GM19351 (cell line): ENCODE data around the gene ETNK2.

Experiments used
- ATAC-seq: cut with Tn5 transposase; IDR thresholded peaks from one replicate; pipeline ENCODE4 v1.9.1; 2021; ENCODE audit warnings: mild to moderate bottlenecking, moderate library complexity; ENCODE audit not compliant: unreplicated experiment

The ETNK2 gene

GRCh38 chr1:204178487-204179281 lies 26.8 kb upstream of the ETNK2 start:
- ATAC-seq: no peak

- no peak for ATAC-seq
These were observed 25.3 kb upstream of the ETNK2 start for GRCh38 chr1:204177133-204177532.

DNA sequence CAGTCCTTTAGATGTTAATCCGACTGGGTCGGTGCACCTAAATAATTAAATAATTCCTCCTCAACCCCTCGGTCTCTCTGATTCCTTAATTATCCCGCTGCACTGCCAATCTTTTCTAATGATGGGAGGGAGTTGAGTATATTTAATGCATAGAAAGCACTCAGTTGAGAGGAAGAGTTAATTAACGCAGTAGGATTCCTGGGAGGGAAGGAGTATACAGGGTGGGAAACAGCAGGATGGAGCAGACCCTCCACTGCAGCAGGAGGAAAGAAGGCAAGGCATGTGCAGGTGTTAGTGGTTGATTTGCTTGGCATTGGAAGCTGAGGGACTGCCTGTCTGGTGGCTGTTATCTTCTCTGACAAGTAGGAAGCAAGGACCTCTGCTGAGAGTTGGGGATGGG lies 24.2 kb upstream of the ETNK2 start:
- ATAC-seq: no peak

DNA sequence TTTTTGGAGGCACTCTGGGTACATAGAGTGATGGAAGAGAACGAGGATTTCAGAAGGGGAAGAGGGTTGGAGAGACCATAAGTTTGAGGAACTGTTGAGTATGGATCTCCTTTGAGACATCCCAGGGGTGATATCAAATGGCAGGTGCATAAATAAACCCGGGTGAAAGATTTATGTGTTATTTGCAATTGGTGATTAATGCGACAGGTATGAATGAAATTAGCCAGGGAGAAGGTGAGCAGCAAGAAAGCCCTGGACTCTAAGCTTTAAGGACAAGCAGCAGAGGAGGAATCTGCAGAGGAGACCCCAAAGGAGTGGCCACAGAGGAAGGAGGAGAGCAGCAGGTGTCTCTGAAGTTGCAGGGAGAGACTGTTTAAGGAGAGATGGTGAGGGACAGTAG lies 23.1 kb upstream of the ETNK2 start:
- no peak for ATAC-seq

DNA sequence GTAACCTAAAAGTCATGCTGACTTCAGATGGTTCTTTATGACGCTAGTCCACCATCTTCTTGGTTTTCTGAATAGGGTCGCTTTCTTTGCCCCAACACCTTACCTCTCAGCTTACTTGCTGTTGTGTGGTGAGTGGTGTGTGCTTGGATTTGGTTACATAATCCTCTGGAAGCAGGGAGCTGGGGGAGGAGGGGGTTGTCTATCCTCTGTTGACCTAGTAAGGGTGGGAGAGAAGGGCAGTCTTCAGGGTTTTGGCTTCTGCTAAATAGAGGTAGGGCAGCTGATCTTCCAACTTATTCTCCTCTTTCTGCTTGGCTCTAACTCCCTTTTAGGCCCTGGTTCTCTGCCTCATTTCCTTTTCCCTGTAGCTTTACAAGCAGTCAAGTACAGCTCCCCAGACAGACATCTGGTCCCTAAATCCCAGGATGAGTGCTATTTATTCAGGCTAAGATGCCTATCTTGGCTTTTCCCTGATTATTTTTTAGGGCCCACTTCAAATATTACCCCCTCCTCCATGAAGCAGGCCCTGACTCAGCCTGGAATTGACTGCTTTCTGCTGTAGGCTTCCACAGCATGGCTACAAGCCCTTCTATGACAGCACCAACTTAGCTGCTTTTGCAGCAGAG lies 20.7 kb upstream of the ETNK2 start:
- no peak for ATAC-seq

DNA sequence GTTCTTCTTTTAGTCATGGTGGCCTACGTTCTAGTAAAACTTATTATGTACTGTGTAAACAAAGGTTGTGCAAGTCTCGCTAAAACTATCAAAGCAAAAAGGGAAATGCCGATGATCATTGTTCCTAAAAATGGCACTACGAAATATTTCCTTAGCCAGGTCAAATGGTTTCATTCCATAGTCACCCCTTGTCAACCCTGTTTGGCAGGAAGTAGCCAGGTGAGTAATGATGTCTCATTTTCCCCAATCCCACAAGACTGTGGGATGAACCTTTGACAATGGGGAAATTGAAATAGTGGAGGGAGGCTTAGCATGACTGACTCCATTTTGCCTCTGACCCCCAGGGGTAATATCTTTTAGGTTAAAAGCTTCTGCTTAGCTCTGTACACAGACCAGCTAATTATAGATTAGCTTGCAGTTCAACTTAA lies 19.9 kb upstream of the ETNK2 start:
- no peak for ATAC-seq

DNA sequence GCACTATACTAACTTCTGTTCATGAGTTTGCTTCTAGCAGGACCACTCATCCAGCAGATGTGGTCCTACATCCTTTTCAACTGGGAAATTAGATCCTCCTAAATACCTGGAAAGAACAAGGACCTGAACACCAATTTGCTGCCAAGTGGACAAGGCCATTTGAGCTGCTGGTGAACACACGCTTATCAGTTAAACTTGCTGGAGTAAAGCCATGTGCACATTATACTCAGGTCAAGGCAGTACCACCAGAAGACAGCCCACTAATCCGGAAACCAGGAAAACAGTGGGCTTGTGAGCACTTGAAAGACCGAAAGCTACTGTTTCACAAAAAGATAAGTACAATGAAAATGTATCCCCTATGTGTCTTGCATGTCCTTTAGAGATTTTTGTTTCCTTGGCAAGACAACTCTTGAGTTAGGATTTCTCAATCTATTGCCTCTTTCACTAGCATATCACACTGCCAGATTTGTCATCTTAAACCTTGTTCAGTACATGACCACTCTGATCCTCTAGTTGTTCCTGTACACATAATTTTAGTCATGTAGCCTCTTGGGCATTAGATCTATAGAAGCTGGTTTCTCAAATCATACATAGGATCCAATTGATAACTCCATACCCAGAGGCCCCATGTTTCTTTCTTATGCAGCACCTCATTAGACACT lies 18.8 kb upstream of the ETNK2 start:
- no peak for ATAC-seq

DNA sequence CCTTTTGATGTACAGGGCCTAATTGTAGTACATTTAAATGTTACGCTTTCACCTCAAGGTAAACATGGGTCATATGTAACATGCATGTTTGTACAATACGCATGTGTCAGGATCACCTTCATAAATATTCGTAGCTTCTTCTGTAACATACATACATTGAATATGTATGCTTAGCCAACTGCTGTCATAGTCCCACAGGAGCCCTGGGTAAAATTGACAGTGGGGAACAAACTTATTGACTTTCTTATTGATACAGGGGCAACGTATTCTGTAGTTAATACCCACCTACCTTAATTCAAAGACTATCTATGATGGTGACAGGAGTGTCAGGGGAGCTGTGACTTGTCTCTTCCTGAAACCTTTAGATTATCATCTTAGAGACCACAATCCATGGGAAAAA lies 18.0 kb upstream of the ETNK2 start:
- ATAC-seq: no peak

DNA sequence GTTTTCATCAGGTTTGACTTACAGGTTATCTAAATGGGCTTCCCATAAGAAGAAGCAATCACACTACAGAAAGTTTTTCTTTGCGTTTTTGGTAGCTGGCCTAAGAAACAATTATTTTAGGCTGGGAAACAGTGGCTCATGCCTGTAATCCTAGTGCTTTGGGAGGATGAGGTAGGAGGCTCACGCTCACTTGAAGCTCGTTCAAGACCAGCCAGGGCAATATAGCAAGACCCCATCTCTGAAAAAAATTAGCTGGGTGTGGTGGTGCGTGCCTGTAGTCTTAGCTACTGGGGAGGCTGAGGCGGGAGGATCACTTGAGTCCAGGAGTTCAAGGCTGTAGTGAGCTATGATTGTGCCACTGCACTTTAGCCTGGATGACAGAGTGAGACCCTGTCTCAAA lies 15.9 kb upstream of the ETNK2 start:
- ATAC-seq: no peak

DNA sequence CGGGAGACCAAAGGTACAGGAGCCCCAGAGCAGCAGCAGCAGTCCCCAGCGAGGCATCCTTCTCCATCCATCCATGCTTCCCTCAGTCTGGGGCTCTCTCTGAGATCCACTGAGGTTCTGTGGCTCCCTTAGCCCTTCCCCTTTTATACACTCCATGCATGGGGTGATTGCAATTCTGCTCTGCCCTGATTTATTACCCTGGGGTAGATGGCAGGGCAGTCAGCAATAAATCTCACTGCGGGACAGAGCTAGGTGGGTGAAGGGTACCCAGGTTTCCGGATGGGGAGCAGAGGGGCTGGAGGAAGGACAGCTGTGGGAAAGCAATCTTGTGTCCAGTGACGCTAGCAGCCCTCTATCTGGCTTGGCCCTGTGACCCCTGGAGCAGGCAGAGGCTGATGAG lies 14.4 kb upstream of the ETNK2 start, which contains the start of gene REN:
TSS of gene REN (minus strand) at position 119 of the 400 bp plus-strand sequence. CDS start at position 75, 44 bp downstream.
- ATAC-seq: no peak

- ATAC-seq: peak; percentile 47
These were observed 10.7 kb upstream of the ETNK2 start for GRCh38 chr1:204162494-204163074.

DNA sequence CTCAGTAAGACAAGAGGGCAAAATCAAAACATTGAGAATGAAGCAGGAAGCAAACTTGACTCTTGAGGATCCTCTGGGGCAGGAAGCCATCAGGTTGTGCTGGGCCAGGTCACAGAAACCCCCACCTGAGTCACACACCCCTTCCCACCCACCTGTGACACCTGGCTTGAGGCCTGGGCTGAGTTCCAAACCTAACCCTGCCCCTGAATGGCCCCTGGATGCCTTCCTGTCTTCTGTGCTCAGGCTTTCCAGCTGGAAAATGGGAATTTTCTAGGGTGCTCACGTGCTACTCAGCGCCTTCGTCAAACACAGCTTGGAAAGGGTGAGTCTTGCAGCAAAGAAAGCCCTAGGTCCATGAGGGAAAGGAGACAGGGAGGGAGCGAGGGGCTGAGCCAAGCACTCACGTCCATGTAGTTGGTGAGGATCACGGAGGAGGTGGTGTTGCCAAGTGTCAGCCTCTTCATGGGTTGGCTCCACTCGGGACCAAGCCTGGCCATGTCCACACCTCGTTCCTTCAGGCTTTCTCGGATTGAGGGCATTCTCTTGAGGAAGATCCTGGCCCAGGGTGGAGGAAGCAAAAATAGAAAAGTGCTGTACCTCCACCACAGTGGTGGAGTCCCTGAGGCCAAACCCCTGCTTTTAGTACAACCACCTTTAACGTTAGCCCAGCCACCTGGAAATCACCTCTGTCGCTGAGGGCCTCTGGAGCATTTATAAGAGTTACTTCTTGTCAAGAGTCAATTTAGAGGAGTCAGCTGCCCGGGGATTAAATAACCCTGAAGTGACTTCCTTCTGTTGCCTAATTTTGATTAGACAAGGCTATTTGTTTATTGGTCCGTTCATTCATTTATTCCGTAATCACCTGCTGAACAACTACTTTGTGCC lies 10.0 kb upstream of the ETNK2 start:
- no peak for ATAC-seq

DNA sequence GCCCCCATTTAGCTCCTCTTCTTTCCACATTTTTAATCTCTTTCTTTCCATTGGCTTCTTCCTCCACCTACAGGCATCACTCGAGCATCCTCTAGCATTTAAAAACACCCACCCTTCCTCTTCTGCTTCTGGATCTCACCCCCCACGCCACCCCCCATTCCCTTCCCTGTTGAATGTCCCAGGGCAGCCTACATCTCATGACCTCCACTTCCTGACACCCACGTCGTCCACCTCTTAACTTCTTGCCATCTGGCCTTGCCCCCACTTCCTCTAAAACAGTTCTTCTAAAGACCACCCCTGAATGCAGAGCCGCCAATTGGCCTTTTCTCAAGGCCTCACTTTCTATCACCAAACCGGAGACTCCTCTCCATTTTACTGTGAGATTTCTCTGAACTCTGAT lies 6.1 kb upstream of the ETNK2 start:
- ATAC-seq: no peak

DNA sequence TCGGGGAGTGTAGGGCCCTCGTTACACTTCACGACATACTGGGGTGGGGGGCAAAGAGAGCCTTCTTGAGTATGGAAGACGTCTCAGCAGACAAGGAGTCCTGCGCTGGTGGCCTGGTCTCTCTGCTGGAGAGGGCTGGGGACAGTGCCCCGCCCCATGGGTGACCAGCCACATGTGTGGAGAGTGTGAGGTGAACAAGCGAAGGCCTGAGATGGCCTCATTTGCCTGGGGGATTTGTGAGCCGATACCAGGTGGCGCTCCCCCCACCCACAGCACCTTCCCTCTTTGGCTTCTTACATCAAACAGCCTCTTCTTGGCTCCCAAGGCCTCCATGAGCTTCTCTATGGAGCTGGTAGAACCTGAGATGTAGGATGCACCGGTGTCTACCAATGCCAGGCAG lies 4.0 kb upstream of the ETNK2 start:
- no peak for ATAC-seq

DNA sequence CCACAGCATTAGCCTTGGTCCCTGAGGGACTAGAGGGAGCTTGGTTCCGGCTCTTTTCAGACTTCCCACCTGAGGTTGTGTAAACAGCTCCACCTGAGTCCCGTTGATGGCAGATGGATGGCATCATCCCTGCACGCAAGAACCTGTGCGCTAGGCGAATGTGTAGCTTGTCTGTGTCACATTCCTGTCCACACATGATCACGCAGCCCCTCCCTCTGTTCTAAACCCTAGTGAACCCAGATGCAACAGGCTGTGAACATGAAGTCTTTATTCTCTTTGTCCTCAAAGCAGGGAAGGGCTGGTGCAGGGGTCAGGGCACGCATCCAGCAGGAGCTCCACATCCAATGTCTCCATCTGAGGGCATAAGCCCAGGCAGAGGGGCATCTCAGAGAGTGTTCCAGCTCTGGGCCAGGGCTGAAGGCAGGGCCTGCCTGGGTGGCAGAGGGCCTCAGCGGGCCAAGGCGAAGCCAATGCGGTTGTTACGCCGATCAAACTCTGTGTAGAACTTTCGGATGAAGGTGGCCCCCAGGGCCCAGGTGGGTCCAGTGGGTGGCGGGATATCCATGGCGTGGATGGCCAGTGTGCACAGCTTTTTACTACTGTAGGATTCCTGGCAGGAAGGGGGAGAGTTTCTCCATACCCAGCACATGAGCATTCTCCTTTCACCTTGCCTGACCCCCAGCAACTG lies 2.9 kb upstream of the ETNK2 start:
- no peak for ATAC-seq

GRCh38 chr1:204153667-204154066 lies 1.8 kb upstream of the ETNK2 start:
- no peak for ATAC-seq

DNA sequence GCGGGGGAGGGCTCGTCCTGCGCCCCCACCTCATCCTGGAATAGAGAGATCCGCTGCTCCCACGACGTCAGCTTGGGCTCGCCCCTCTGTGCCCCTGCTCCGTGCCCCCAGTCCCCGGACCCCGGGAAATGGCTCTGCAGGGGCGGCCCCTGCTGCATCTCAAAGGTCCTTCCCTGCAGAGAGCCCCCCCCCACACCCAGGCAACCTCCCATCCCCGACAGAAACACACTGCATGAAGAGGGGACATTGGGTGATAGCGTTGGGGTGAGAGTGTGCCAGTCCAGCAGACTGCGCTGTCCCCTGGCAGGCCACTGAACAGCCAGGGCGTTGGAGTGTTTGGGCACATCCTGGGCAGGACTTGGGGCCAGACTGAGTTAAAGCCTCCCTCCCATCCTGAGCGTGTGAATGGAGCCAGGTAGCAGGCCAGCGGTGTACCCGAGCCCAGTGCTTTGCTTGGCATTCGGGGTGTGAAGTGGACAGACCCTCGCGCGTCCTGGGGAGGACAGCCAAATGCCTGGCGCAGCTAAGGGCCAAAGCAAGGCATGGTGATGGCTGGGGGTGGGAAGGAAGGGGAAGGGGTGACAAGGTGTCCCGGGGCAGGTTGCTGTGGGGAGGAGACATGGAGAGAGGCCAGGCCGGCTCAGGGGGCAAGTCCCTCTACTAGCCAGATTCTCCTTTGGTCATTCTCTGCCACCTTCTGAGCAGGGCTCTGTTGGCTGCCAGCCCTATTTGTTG lies 633 bp upstream of the ETNK2 start:
- no peak for ATAC-seq

DNA sequence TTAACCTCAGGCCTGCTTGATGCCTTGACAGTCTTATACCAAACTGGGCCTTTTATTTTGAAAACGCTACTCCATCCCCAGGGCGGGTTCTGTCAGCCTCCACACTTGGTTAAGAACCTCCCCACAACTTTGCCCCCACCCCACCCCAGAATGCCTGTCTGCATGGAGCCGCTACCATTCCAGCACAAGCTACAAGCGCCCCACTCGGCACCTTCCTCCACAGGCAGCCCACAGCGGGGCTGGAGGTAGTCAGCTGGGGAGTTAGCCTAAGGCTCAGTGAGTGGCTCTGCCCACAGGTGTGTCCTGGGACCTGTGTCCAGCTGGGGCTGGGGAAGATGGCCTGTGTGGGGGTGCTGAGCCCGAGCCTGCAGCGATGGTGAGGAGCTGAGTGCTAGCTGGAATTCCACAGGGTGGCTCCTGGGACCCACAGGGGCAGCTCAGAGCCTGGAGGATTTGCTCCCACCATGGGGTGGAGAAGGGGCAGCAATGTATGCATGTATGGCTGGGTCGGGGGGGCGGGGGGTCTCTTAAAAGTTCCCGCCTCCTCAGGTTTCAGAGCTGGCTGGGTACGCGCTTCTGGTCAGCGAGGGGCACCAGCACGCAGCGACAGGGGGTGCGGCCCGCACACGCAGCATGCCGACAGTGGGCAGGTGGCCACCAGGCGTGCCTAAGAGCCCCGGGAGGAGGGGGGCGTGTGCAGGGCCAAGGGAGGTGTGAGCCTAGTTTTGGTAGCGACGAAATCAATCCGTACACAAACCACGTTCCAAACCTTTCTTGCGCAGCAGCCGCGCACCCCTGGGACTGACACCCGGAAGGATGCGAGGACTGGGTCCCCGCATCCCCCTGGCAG lies 917 bp downstream of the ETNK2 start:
- no peak for ATAC-seq
